ENCODE data around the gene FBXL14. TPM values are rescaled to one million over a fixed set of nuclear protein-coding genes. Genes with fewer than 3 reads are reported as not detected.

Gene FBXL14
- total RNA-seq, 4 donors from 2014 or later = 5.4 to 12.4 (median 7.6) TPM

- Histone ChIP-seq H3K4me3 (peak overlapping the region; percentile 61), H3K9me3 (no peaks in the 10 kb centered on the region), H3K4me1 (peaks cover 26% of the 10 kb centered on the region), H3K27ac (no peak overlapping the region), H3K27me3 (no peaks in the 10 kb centered on the region), H3K36me3 (no peaks in the 10 kb centered on the region)
- no peak for DNase-seq (ENCODE audit: low spot score in 2 of 2)
- 30% methylated on average over 18 of the region's 32 CpGs for WGBS
- TF ChIP-seq, protein P1, sequence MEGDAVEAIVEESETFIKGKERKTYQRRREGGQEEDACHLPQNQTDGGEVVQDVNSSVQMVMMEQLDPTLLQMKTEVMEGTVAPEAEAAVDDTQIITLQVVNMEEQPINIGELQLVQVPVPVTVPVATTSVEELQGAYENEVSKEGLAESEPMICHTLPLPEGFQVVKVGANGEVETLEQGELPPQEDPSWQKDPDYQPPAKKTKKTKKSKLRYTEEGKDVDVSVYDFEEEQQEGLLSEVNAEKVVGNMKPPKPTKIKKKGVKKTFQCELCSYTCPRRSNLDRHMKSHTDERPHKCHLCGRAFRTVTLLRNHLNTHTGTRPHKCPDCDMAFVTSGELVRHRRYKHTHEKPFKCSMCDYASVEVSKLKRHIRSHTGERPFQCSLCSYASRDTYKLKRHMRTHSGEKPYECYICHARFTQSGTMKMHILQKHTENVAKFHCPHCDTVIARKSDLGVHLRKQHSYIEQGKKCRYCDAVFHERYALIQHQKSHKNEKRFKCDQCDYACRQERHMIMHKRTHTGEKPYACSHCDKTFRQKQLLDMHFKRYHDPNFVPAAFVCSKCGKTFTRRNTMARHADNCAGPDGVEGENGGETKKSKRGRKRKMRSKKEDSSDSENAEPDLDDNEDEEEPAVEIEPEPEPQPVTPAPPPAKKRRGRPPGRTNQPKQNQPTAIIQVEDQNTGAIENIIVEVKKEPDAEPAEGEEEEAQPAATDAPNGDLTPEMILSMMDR (IDR thresholded peaks at IDR 0.05) = no peak
- TF ChIP-seq EP300 (IDR thresholded peaks at IDR 0.05) = no peak
- no peak for TF ChIP-seq POLR2AphosphoS5 (IDR thresholded peaks at IDR 0.05)
- no peak for TF ChIP-seq POLR2A (IDR thresholded peaks at IDR 0.05)
Observed at GRCh38 chr12:1629338-1630132, 35.2 kb upstream of the FBXL14 start.

DNA sequence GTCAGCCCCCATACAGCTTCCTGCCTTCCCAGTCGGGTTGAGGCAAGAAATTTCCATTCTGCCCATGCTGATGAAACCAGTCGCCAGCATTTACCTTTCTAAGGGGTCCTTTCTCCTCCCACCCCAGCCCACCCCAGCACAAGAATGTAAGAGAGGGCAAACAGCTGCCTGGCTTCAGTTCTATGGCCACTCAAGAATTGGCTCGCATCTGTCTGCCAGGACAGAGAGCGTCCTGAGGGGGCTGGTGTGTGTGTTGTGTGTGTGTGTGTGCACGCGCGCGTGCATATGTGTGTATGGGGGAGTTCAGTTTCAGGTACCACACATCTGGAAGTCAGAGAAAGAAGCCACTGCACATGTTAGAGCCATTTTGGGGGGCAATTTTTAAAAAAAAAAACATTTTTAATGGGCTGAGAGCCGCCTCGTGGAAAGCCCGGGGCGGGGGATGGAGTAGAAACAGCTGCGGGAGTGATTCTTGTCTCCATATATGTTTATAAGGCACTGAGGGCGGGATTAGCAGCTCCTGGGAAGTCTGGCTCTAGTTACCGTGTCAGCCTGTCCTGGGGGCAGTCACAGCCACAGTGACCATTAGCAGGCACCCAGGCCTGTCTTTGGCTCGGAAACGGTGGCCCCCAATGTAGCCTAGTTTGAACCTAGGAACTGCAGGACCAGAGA, 34.4 kb upstream of the FBXL14 start, which contains the start of gene WNT5B:
Gene WNT5B, plus strand, starts transcription at position 566 of the 672 bp plus-strand sequence. CDS start 2,124 bp downstream, outside the sequence.
- H3K27ac ChIP-seq = no peak within 1 kb of the TSS
- DNase-seq (ENCODE audit: low spot score in 2 of 2) = no peak

DNA sequence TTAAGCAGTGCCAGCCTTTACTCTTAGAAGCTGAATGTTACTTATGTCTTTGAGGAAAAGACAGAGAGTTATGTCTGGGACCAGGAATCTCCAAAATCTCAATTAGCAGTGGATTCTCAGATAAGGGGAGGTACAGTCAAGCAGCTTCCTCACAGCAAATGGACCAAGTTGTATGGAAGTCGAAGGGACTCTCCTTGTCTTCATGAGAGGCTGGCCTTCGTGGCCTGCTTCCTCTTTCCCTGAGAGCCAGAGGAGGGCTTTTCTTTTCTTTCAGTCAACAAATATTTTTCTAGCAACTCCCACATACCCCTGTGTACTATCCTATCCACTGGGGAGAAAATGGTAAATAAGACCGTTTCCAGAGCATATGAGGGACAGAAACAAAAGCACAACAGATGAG, 28.0 kb upstream of the FBXL14 start:
- Histone ChIP-seq H3K27ac (no peak overlapping the region), H3K36me3 (no peaks in the 10 kb centered on the region), H3K27me3 (no peaks in the 10 kb centered on the region), H3K9me3 (no peaks in the 10 kb centered on the region), H3K4me3 (no peak overlapping the region), H3K4me1 (peaks cover 21% of the 10 kb centered on the region)
- DNase-seq (ENCODE audit: low spot score in 2 of 2) = no peak
- TF ChIP-seq, protein P1 (IDR thresholded peaks at IDR 0.05) = no peak
- TF ChIP-seq EP300 (IDR thresholded peaks at IDR 0.05) (no peak), POLR2AphosphoS5 (IDR thresholded peaks at IDR 0.05) (no peak), POLR2A (IDR thresholded peaks at IDR 0.05) (no peak)
- 87% methylated on average over 3 of the region's 3 CpGs for WGBS

More for the DNA sequence above, 34.4 kb upstream of the FBXL14 start, which contains the start of gene WNT5B:
- TF ChIP-seq EP300 (IDR thresholded peaks at IDR 0.05) (no peak), POLR2A (IDR thresholded peaks at IDR 0.05) (no peak), POLR2AphosphoS5 (IDR thresholded peaks at IDR 0.05) (no peak)
- TF ChIP-seq, protein P1 (IDR thresholded peaks at IDR 0.05) = no peak
- Histone ChIP-seq H3K4me1 (peaks cover 23% of the 10 kb centered on the region), H3K9me3 (no peaks in the 10 kb centered on the region), H3K27me3 (no peaks in the 10 kb centered on the region), H3K4me3 (peak within 1 kb of the TSS; percentile 61), H3K36me3 (no peaks in the 10 kb centered on the region)
- WGBS = 92% methylated on average over 17 of the region's 17 CpGs

DNA sequence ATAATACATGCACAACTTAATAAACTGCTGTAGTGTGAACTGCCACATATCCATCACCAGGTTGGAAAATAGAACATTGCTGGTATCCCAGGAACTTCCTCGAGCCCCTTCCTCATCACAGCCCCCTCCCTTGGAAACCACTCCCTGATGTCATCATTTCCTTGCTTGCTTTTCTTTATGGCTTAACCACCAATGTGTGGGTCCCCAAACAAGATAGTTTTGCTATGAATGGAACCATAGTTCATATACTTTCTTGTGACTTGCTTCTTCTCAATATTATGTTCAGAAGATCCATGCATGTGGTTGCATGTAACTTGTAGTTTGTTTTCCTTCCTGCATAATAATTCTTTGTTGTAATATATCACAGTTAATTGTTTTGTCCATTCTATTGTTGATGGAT, 25.7 kb upstream of the FBXL14 start:
- 67% methylated on average over 1 of the region's 1 CpG for WGBS
- no peak overlapping the region for H3K4me3 ChIP-seq
- H3K9me3 ChIP-seq = no peaks in the 10 kb centered on the region
- DNase-seq (ENCODE audit: low spot score in 2 of 2) = no peak
- H3K36me3 ChIP-seq = no peaks in the 10 kb centered on the region
- H3K27ac ChIP-seq = no peak overlapping the region
- H3K27me3 ChIP-seq = no peaks in the 10 kb centered on the region
- peaks cover 32% of the 10 kb centered on the region for H3K4me1 ChIP-seq
- TF ChIP-seq, protein P1 (IDR thresholded peaks at IDR 0.05) = no peak
- no peak for TF ChIP-seq EP300 (IDR thresholded peaks at IDR 0.05)
- TF ChIP-seq POLR2AphosphoS5 (IDR thresholded peaks at IDR 0.05) = no peak
- no peak for TF ChIP-seq POLR2A (IDR thresholded peaks at IDR 0.05)

DNA sequence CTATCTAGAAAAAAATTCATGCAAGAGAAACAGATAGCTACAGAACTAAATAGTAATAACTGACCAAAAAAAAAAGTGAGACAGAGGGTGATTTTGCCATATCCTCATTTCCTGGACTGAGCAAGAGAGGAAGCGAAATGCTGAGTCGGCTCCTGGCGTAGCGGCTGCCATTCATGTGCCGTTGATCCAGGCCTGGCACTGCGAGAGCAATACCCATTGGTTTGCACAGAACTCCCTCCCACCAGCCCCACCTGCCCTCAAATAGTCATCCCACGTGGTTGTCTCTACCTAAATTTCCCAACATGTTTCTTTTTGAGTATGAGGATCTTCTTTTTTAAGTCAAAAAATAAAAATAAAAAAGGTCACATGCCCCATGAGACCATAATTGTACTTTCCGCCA, 25.2 kb upstream of the FBXL14 start:
- no peaks in the 10 kb centered on the region for H3K27me3 ChIP-seq
- TF ChIP-seq, protein P1 (IDR thresholded peaks at IDR 0.05) = no peak
- TF ChIP-seq POLR2AphosphoS5 (IDR thresholded peaks at IDR 0.05) = no peak
- no peak for TF ChIP-seq POLR2A (IDR thresholded peaks at IDR 0.05)
- TF ChIP-seq EP300 (IDR thresholded peaks at IDR 0.05) = no peak
- no peaks in the 10 kb centered on the region for H3K36me3 ChIP-seq
- peaks cover 32% of the 10 kb centered on the region for H3K4me1 ChIP-seq
- DNase-seq (ENCODE audit: low spot score in 2 of 2) = no peak
- H3K4me3 ChIP-seq = peak overlapping the region; percentile 7
- H3K9me3 ChIP-seq = no peaks in the 10 kb centered on the region
- no peak overlapping the region for H3K27ac ChIP-seq
- WGBS = 53% methylated on average over 8 of the region's 8 CpGs

Data from suprapubic skin (tissue), 4 donors.